ENCODE measurements around the gene OPRD1.
"Not testable (repeated sequence)": the region's sequence is repeated elsewhere in the genome, so short reads cannot be mapped to it uniquely, and the experiment has no call there.

DNA sequence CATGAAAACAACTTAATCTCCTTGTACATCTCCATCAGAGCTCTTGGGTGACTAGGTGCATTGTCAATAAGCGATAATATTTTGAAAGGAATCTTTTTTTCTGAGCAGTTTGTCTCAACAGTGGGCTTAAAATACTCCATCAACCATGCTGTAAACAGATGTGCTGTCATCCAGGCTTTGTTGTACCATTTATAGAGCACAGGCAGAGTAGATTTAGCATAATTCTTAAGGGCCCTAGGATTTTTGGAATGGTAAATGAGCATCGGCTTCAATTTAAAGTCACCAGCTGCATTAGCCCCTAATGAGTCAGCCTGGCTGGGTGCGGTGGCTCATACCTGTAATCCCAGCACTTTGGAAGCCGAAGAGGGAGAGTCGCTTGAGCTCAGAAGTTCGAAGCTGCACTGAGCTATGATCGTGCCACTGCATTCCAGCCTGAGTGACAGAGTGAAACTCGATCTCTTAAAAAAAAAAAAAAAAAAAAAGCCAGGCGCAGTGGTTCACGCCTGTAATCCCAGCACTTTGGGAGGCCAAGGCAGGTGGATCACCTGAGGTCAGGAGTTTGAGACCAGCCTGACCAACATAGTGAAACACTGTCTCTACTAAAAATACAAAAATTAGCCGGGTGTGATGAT is 16.4 kb downstream of the OPRD1 start:
- TF ChIP-seq CTCF (IDR thresholded peaks at IDR 0.05); EZH2 (IDR thresholded peaks at IDR 0.05; ENCODE audit: borderline replicate concordance, insufficient read depth, low read depth, low read length, poor library complexity, severe bottlenecking): not testable (repeated sequence)

All from B cell (primary cell).